Mammary microvascular endothelial cell (primary cell): ENCODE measurements around the gene IFIT1. TPM values are rescaled to one million over a fixed set of nuclear protein-coding genes. Genes with fewer than 3 reads are reported as not detected.

Experiments
- total RNA-seq: library from RNA; depleted of rRNA; stranded (reverse); fragments of >200 nt; gene quantifications from 2 replicates; pipeline ENCODE4 v1.2.3, GENCODE V29; 2015

Gene IFIT1
- 33.7 and 44.0 TPM in 2 replicates for total RNA-seq

DNA sequence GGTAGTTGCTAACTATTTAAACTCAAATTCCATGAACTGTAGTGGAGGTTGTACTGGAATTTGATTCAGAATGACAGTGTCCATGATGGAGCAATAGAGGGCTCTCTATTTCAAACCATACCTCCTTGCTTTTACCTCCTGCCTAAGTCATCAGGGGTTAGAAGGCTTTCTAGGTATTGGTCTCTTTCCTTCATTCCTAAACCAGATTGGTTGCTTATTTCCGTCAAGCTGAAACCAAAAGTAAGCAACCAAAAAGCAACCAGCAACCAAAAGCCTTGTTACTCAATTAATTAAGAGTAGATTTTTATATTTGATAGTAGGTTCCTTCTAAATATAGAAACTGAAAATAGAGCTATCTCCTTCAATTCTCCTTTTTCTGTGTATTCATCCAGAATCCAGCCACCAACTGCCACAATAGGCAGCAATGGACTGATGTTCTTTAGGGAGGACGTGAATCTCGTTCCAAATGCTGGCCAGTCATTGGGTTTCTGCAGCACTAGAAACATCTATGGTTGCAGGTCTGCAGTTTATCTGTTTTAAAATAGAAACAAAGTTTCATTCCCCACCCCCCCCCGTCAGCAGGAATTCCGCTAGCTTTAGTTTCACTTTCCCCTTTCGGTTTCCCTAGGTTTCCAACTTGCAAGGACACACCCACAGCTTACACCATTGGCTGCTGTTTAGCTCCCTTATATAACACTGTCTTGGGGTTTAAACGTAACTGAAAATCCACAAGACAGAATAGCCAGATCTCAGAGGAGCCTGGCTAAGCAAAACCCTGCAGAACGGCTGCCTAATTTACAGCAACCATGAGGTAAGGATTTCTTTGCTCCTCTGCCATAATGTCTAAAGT is at the start of gene IFIT1:
IFIT1 (plus strand) TSS at position 717 of the 850 bp plus-strand sequence; CDS start at position 807, 90 bp downstream.

GRCh38 chr10:89377705-89378637 is 14.5 kb upstream of the IFIT1 start, which contains the start of gene IFIT1B:
TSS of gene IFIT1B (plus strand) at chr10:89378056. CDS start at chr10:89378136, 80 bp downstream.

GRCh38 chr10:89414146-89414878 is 21.9 kb downstream of the IFIT1 start, which contains the start of gene IFIT5:
TSS of gene IFIT5 (plus strand) at chr10:89414568. CDS start at chr10:89414799, 231 bp downstream.

Other genes with a start within 250 kb of the IFIT1 start
- gene CH25H, start 185.3 kb upstream of the IFIT1 start, total RNA-seq = 4.4 and 6.7 TPM in 2 replicates
- gene LIPA, start 140.8 kb upstream of the IFIT1 start, total RNA-seq = 49.4 and 54.9 TPM in 2 replicates
- 5.5 and 5.9 TPM in 2 replicates for gene IFIT2, start 90.6 kb upstream of the IFIT1 start, total RNA-seq
- 61.5 and 61.6 TPM in 2 replicates for gene IFIT3, start 64.6 kb upstream of the IFIT1 start, total RNA-seq
- 0.34 TPM in 1 of 2 replicates, not detected in the other for gene IFIT1B, start 14.6 kb upstream of the IFIT1 start, total RNA-seq
- 17.1 and 19.8 TPM in 2 replicates for gene IFIT5, start 21.9 kb downstream of the IFIT1 start, total RNA-seq
- not detected in 2 replicates for gene SLC16A12, start 143.0 kb downstream of the IFIT1 start, total RNA-seq